ENCODE measurements around the gene MAD1L1.
"Not testable (repeated sequence)": the region's sequence is repeated elsewhere in the genome, so short reads cannot be mapped to it uniquely, and the experiment has no call there.

The MAD1L1 gene

DNA sequence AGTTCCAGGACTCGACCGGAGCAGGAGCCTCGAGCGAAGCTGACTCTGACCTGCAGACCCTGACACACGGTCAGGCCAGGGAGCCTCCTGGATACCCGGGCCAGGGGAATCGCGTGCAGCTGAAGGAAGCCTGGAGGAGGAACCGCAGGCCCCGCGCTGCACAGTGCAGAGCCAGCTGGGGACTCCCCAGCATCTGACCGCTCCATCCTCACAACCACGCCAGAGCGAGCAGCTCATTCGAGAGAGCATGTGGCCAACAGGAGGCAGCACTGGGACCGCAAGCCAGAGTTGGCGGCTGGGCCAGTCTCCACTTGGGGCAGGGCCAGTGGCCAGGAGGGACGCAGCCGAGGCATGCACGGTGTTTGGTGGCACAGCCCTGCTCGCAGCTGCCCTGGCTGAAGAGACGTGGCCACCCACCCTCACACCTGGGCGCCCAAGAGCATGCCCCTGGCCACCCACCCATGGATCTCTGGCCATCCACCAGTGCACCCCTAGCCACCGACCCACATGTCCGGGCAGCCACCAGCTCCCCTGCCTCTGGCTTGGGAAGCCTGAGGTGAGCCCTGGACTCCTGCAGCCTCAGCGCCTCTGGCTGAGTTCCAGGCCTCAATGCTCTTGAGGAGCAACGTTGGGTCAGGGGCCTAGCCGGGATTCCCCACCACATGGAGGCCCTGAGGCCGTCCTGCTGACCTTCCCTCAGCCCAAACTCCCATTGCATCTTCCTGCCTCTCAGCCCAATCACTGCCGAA is 348.7 kb downstream of the MAD1L1 start:
- DNase-seq (ENCODE audit: low spot score): no peak

DNA sequence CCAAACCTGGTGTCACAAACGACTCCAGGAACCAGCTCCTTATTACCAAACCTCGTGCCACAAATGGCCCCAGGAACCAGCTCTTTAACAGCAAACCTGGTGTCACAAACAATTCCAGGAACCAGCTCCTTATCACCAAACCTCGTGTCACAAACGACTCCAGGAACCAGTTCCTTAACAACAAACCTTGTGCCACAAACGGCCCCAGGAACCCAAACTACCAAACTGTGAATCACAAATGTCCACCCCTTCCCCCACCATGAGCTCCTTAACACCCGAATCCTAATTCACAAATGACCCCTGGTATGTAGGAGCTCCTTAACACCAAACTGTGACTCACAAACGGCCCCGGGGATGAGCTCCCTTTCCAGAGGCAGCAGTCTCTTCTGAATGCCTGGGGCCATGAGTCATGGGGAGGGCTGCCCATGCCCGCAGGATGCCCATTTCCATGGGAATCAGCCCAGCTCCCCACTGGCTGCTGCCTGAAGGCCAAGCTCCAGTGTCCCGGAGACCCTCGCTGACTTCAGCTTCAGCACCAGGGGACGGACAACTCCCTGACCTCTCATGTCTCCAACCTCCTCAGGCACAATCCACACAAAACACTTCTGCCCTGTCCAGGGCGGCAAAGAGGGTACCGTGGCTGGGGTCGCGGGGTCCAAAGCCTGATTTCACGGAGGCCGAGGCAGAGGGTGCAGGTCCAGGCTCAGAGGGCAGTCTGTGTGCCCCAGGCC is 349.5 kb downstream of the MAD1L1 start:
- DNase-seq (ENCODE audit: low spot score): no peak

DNA sequence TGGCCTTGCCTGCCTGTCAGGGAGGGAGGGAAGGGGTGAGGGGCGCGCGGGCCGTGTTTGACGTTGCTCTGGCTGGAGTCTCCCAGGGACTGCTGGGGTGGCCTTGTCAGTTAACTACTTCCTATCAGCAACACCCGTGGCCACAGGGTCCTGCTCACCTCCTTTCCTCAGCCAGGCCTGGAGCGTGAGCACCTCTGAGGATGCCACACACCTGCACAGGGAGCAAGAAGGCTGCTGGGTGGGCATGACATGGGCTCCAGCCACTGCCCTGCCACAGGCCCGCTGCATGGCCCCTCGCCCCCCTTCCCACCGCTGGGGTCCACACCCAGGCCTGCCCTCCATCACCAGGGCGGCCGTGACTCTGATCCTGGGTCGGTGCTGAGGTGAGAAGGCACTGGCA is 350.3 kb downstream of the MAD1L1 start:
- DNase-seq (ENCODE audit: low spot score): no peak

DNA sequence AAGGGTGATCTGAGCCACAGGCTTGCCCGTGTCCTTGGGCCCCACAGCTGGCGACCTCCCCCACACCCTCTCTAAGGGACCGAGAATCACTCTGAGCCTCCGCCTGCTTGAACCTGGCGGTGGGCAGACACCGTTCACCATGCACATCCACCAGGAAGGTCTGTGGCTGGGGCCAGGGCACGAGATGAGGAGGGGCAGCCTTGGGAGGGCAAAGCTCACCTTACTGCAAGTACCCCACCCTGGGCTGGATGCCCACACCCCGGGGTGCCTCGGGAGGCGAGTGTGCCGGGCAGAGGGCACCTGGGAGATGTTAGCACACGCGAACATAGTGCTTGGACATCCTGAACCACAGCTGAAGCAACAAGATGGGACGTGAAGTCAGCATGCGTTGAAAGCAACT is 350.8 kb downstream of the MAD1L1 start:
- no peak for DNase-seq (ENCODE audit: low spot score)

DNA sequence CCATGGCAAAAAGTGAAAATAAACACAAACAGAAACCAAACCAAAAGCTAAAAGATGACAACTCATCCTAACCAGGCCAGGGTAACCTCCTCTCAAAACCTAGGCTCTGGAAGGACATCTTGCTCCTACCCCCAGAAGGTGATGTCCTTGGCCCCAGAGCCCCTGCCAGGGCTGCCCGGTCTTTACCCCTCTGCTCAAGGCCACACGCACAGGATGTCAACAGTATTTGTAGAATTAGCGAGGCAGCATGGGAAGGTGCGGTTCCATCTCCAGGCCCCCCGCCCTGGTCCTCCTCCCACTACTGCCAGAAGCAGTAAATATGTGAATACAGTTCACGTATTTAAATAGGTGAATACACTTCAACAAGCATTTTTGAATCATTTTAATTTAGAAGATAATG is 356.1 kb downstream of the MAD1L1 start:
- not testable (repeated sequence) for DNase-seq (ENCODE audit: low spot score)

DNA sequence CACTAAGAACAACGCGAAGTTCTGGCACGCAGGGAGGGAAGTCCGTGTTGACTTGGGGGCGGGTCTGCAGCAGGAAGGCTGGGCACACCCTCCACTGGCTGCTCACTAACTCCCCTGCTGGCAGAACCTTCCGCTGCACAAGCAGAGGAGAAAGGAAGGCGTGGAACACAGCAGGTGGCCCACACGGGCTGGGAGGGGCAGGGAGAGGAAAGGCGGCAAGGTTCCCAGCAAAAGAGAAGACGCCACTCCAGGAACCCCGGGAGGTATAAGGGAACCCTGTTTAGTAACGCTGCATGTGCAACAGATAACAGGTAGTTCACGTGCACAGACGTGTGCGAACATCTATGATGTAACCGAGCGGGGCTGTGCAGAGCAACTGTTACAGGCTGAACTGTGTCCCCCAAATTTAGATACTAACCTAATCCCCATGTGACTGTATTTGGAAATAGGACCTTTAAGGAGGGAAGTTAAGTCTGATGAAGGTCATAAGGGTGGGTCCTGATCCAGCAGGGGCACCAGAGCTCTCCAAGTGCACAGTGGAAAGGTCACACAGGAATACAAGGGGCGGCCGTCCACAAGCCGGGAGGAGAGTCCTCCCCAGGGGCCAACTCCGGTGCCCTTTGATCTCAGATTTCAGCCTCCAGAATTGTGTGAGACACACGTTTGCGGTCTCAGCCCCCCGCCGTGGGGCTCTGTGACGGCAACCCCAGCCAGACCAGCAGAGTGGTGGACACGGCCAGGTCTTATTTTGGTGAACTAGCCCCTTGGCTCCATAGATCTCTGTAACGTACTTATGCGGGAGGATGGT is 357.1 kb downstream of the MAD1L1 start:
- DNase-seq (ENCODE audit: low spot score): not testable (repeated sequence)

DNA sequence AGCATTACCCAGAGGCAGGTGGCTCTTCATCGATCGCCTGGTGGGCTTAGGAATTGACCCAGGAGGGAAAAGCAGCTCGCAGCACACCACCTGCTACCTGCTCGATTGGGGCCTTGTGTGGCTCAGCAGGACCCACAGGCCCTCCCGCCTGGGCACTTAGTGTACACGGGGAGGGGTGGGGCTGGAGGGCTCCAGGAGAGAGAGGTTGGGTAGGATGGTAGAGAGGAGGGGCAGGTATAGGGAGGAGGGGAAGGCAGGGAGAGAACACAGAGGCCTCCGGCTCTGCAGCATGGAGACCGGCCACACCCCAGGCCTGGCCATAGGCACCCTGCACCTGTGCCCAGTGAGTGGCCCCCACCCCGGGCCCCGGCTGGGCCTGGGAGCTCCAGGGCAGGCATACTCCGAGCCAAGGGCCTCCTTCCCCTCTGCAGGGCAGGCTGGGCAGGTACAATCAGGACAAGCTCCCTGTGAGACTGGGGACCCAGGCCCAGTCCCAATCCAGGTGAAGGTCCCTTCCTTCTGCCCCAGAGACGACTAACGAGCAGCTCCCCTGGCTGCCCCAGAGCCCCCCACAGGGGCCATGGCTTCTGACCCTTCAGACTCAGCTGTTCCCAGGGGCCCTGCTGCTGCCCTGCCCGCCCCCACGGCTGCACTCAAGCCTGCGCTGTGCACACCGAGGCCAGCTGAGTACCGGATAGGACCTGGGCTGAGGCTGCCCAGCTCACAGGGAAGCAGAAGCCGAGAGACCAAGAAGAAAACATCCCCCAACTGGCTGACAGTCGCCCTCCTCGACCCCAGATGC is 358.0 kb downstream of the MAD1L1 start:
- DNase-seq (ENCODE audit: low spot score): not testable (repeated sequence)

DNA sequence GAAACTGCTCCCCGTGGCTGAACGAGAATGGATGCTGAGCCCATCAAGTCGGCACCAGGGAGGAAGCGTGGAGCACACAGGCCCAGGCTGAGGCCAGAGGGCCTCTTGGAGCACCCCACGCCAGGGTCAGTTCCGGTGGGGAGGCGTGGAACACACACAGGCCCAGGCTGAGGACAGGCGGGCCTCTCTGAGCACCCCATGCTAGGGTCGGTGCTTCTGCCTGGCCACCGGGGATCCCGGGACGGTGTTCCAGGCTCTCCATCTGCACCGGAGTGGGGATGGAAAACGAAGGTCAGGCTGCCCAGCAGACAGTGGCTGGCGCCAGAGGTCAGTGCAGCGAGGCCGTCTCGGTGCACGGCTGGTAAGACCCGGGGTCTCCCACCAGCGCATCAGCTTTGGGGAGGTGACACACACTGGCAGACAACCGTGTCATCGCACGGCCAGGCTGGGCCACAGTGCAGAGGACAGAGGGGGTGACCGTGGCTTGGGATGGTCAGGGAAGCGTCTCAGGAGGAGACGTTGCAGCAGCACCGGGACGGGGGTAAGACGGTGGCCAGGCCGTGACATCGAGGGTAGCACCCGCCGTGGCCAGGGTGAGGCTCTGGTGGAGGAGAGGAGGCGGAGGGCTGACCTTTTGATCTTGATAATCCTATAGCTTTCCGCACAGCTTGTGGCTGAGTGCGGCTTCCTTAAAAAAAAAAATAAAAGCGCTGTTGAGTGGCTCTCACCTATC is 358.7 kb downstream of the MAD1L1 start:
- DNase-seq (ENCODE audit: low spot score): no peak

DNA sequence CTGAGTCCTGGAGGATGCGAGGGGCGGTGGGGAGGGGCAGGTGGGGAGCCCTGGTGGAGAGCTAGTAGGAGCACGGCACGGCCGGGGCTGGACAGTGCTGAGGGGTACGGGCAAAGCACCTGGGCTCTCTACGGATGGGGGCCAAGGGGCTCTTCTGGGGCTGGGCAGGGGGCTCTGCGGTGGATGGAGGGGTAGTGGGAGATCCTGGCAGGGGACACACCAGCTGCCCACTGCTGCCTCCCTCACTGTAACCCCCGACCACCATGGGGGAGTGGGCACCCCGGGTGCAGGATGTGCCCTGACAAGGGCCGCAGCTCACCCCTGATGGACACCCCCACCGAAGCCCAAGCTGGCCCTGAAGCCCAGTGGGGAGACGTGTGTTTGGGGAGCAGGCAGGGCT is 359.3 kb downstream of the MAD1L1 start:
- no peak for DNase-seq (ENCODE audit: low spot score)

DNA sequence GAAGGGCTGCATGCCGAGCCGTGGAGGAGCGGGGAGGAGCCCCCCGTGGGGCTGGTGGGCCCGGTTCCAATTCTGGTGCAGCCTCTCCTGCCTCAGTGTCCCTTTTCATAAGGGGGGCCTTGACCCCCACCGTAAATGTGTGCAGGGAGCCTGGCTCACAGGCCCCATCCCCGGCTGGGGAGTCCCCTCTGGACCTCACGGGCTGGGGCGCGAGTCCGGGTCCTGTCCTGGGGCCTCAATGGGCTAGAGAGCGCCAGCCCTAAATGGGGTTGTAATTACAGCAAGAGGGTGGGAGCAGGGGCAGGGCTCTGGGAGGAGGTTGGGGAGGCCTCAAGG is 359.7 kb downstream of the MAD1L1 start:
- no peak for DNase-seq (ENCODE audit: low spot score)

DNA sequence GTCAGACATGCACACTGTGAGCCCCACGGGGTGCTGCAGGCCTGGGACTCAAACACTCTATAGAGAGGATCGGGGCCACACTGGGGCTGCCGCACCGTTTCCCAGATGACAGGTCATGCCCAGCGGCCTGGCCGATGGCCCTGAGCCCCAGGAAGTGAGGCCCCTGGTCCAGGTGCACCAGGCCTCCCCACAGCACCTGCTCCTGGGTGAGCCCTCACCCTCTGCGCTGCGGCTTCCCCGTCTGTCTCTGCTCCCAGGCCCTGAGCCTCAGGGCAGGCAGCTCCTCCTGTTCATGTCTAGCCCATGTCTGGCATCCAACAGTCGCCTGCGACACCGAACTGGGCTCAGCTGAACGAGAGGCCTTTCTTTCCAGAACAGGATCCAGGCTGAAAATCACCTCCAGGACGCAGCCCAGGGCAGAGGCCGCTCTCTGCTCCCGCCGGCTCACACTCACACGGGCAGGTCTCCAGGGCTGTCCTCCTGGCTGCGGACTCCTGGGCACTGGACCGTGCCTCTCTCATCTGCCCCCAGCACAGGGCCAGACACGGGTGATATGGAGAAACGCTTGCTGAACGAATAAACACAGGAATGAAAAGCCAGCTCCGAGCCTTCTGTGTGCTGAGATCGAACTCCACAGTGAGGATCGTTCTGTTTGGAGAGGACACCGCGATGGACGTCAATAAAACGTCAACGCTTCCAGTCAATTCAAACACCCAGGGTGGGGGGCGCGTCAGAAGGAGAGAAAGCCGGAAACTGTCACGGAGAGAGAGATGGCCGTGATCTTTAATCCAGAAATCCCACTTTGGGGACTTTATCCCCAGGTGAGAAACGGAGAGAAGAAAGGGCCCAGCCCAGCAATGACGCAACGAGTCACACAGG is 360.3 kb downstream of the MAD1L1 start:
- no peak for DNase-seq (ENCODE audit: low spot score)

DNA sequence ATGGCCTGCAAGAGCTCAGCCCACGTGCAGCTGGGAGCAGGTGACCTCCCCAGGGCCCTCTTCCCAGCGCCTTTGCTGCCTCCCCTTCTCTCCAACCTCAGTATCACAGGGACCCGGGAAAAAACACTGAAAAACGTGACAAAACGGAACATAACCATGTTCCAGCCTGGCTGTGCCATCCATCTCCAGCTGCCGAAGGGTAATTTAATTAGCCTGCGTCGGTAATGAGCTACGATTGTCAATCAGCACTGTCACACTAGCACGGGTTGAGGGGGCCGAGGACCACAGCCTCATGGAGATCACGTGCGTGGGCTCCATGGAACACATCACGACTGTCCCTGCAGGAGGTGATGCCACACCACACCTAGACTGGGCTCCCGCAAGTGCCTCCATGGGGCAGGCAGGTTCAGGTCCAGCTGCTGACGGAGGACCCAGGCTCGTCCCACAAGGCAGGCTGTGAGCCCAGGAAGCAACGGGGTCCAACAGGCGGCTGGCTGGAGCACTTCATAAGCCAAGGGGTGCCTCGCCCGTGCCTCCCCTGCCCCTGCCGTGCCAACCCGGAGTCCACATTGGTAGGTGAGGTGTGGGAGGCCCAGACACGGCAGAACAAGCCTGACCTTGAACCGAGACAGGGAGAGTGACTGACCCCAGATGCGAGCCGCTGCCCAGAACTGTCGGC is 363.2 kb downstream of the MAD1L1 start:
- no peak for DNase-seq (ENCODE audit: low spot score)

DNA sequence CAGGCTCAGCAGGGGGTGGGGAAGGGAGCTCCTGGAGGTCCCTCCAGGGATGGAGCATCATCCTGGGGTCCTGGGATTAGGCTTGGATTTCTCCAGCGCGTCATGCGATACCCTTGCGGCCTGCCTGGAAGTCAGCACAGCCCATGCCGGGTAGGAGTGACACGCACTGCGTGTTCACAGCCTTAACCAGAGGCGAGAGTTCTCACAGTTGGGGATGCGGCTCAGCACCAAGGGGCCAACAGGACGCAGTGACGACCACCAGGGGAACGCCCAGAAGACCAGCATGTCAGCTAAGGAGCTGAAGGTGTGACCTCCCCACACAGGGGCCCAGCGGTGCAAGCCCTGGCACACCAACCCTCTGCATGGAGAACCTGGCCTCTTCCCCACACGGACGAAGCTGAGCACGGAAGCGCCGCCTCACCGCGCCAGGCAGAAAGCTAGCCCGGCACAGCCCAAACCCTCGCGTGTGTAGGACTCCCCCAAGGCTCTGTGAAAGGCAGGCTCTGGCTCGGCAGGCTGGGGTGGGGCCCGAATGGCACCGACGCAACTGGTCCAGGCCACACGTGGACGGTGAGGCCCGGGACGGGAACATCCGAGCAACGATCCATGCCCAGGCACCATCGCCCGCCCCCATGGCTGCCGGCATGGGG is 364.1 kb downstream of the MAD1L1 start:
- DNase-seq (ENCODE audit: low spot score): no peak

DNA sequence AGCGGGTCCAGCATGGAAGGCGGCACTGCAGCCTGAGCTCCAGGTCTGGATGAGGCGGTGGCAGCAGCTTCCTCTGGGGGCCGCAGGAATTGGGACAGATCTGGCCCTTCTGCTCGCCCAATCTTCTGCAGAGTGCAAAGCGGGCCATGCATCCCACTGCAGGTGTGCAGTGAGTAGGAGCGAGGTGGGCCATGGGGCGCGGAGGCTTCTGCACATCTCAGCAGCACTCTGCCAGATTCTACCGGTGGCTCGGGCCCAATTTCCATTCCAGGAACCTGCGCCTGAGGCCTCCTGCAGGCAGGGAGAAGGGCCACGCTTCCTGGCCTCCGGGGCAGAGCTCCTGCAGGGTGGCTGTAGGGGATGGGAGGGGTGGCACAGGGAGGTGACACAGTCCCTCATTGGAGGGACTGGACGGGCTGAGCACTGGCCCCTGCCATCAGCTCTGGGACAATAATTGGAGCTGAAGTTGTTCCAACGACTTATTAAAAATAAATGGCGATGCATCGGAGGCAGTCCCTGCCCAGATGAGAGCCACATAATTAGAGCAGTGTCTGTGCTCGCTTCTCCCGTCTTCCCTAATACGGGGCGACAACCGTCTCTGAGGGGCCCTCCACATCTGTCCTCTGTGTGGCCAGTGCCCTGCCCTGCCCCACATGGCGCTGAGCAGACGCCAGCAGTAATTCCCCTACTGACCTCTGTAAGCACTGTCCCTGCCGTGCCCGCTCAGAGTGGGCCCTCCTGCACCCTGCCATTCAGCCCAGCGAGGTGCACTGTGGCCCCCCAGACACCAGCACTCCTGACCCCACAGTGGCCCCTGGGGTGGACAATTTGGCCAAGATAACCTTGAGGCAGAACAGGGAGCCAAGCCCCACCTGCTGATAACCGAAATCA is 365.1 kb downstream of the MAD1L1 start:
- DNase-seq (ENCODE audit: low spot score): no peak

DNA sequence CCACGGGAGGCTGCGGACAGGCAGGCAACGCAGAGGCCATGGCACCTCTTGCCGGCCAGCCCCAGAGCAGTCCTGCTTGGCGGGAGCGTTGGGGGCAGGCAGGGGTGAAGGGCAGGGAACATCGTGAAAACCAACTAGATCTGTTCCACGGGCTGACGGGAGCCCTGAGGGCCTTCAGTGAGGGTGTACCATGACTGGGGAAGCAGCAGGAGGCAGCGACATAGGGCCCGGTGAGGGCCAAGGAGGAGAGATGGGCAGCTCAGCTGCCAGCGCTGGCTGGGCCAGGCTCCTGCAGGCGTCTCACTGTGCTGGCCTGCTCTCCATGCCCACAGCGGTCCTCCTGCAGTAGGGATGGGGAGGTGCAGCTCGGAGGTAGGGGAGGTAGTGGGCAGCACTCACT is 366.1 kb downstream of the MAD1L1 start:
- no peak for DNase-seq (ENCODE audit: low spot score)

DNA sequence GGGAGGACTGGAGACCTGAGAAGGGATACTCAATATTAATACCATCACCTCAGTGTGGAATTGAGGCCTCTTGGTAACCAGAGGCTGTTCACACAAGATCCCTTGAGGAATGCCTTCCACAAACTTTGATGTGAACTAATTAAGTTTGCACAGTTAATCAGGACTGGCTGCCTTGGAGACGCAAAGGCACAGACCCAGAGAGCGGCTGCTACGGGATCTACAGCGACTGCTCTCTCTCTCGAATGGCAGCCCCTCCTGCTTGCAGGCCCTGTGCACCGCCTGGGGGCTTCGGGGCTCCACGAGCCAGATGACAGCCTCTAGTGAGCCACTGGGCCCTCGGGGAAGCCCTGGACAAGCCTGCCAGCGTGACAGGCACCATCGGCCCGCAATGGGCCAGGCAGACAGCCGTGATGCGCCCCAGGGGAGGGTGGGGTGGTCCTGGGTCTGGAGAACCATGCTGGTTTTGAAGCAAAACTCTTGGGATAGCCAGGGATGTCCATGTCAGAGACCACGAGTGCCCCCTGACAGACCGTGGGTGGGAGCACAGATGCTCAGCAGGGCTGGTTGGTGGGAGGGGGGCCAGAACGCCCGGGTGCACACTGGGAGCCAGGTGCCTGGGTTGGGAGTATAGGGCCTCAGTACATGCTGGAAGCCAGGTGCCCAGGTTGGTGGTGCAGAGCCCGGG is 367.0 kb downstream of the MAD1L1 start:
- no peak for DNase-seq (ENCODE audit: low spot score)

DNA sequence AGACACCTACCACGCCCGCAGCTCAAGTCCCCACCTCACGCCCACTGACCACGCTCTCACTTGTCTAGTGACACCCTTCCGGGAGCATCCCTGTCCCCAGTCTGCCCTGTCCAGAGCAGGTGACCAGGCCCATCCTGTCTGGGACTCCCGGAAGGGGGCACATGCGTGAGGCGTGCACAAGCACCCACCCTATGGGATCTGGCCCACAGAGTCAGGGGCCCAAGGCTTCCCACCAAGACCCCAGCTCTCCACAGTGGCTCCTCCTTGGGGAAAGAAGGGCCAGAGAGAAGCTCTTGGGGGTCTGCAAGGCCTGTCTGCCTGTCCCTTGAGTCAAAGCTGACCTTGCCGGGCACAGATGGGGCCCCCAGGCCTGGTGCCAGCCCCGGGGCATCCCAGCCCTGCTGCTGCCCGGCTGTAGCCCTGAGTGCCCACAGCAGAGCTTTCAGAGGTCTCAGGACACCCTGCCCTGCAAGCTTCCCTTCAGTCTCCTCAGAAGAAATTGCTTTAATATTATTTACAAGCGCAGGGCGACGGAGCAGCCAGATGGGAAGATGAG is 367.7 kb downstream of the MAD1L1 start:
- DNase-seq (ENCODE audit: low spot score): no peak
